HEK293T (cell line): ENCODE data around the gene GFER.
"Not testable (repeated sequence)": the region's sequence is repeated elsewhere in the genome, so short reads cannot be mapped to it uniquely, and the experiment has no call there.

Experiments used
- ARNT ChIP-seq: fragments of 450-650 bp; IDR thresholded peaks from 2 replicates; pipeline ENCODE4 v1.6.1; 2017; ENCODE audit warnings: mild to moderate bottlenecking
- SP1 ChIP-seq: fragments of 450-650 bp; IDR thresholded peaks from 2 replicates; pipeline ENCODE4 v1.6.1; 2017

GRCh38 chr16:2011726-2012125 lies 27.7 kb downstream of the GFER start:
- not testable (repeated sequence) for TF ChIP-seq SP1, ARNT
